BJ (cell line): ENCODE results near the gene NID2. TPM values are rescaled to one million over a fixed set of nuclear protein-coding genes. Genes with fewer than 3 reads are reported as not detected.

ENCODE experiments used
- CTCF ChIA-PET: fragments of 350-600 bp; formaldehyde crosslinking; extraction: SDS; loops from one replicate; lab custom pipeline; 2021; ENCODE audit warnings: antibody characterized with exemption, inconsistent platforms; lab: Yijun Ruan, JAX
- POLR2A ChIA-PET: fragments of 300-600 bp; sonication (Branson Sonifier 250); formaldehyde crosslinking; extraction: SDS; loops from one replicate; lab custom pipeline; 2021; ENCODE audit warnings: antibody characterized with exemption; lab: Charles Lee
- DNase-seq: peaks from one replicate; pipeline ENCODE4 v3.0.0-alpha.2; 2011; ENCODE audit warnings: low read depth
- H3K27me3 ChIP-seq: 2 replicates; pipeline ENCODE4 v1.6.0; 2011; ENCODE audit warnings: low read length; ENCODE audit not compliant: control insufficient read depth, insufficient read depth
- H3K36me3 ChIP-seq: 2 replicates; pipeline ENCODE4 v1.5.1; 2011; ENCODE audit warnings: low read length; ENCODE audit not compliant: control insufficient read depth, insufficient read depth
- H3K4me3 ChIP-seq: 2 replicates; pipeline ENCODE4 v1.5.1; 2011; ENCODE audit warnings: low read depth, mild to moderate bottlenecking, control low read depth, low read length
- CTCF ChIP-seq: IDR thresholded peaks from 2 replicates; pipeline ENCODE4 v1.5.1; 2011; ENCODE audit warnings: low read depth, mild to moderate bottlenecking, control low read depth, inconsistent platforms, low read length, moderate library complexity; ENCODE audit not compliant: insufficient read depth
- polyA plus RNA-seq: library from polyadenylated mRNA; depleted of rRNA; stranded (reverse); fragments of >200 nt; gene quantifications from 2 replicates; pipeline ENCODE4 v1.2.3, GENCODE V29; 2011

Gene NID2
- polyA plus RNA-seq, 1 experiment = 279 TPM

DNA sequence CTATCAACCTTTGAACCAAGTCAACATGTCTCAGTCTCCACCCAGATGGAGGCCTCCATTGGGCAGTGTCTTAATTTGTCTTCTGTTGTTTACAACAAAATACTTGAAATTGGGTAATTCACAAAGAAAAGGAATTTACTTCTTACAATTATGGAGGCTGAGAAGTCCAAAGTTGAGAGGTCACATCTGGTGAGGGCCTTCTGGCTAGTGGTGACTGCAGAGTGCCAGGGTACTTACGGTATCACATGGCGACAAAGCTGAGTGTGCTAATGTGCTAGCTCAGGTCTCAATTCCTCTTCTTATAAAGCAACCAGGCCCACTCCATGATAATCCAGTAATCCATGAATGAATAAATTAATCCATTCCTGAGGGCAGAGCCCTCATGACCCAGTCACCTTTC is 4.7 kb downstream of the NID2 start:
- ChIA-PET CTCF (interaction anchor here (0.9 kb wide), 1 partner anchor 44 kb away, joined by 3 read pairs; no protein-coding TSS in a partner anchor), POLR2A (no interaction called here)
- H3K4me3 ChIP-seq = no peak overlapping the region
- no peak for DNase-seq
- no peak for TF ChIP-seq CTCF
- H3K27me3 ChIP-seq = no peaks in the 10 kb centered on the region
- peaks cover 2% of the 10 kb centered on the region for H3K36me3 ChIP-seq

GRCh38 chr14:52063052-52063462 is 5.8 kb downstream of the NID2 start:
- DNase-seq = no peak
- Histone ChIP-seq H3K4me3 (no peak overlapping the region), H3K36me3 (peaks cover 2% of the 10 kb centered on the region), H3K27me3 (no peaks in the 10 kb centered on the region)
- CTCF ChIA-PET = interaction anchor here (0.6 to 1.0 kb wide), 3 partner anchors 68 to 255 kb away, joined by 3 read pairs; no protein-coding TSS in a partner anchor
- POLR2A ChIA-PET = no interaction called here
- no peak for TF ChIP-seq CTCF

DNA sequence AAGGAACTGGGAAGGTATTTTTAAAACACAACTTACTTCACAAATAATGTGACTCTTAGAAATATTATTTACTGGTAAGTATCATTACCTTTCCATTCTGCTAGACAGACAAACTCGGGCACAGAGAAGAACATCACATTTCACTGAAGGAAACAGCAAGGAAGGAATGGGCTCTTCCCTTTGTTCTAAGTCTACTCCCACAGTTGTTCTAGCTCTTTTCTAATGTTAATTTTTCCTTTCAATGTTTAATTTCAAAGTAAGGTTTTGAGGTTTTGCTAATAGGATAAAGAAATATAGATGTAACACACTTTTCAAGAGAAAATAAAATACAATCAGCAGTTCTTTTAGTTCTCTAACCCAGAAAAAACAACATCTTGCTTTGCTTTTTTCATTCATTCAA is 7.0 kb downstream of the NID2 start:
- TF ChIP-seq CTCF = no peak
- POLR2A ChIA-PET = no interaction called here
- DNase-seq = no peak
- H3K36me3 ChIP-seq = peaks cover 2% of the 10 kb centered on the region
- no peaks in the 10 kb centered on the region for H3K27me3 ChIP-seq
- CTCF ChIA-PET = interaction anchor here (0.7 to 1.3 kb wide), 2 partner anchors 10 to 15 kb away, joined by 3 to 4 read pairs; no protein-coding TSS in a partner anchor
- no peak overlapping the region for H3K4me3 ChIP-seq

DNA sequence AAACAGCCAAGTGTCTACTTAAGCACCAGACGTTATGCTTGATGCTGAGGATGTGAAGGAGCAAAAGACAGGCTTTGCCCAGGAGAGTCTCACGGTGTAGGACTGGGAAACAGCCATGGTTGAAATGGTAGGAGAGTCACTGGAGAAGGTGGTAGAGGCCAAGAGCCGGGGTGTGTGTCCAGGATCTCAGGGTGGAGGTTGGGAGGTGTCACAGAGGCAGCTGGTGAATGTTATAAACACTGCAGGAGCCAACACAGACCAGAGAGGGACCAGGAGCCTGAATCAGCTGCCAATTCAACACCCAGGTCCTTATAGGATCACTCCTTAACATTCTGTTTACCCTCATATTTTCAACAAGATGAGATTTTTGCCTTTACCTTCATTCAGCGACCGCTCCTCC is 7.5 kb downstream of the NID2 start:
- Histone ChIP-seq H3K36me3 (peaks cover 2% of the 10 kb centered on the region), H3K27me3 (no peaks in the 10 kb centered on the region), H3K4me3 (no peak overlapping the region)
- DNase-seq = no peak
- no peak for TF ChIP-seq CTCF
- CTCF ChIA-PET = interaction anchor here (0.7 to 1.3 kb wide), 2 partner anchors 11 to 14 kb away, joined by 3 to 4 read pairs; no protein-coding TSS in a partner anchor
- POLR2A ChIA-PET = no interaction called here

DNA sequence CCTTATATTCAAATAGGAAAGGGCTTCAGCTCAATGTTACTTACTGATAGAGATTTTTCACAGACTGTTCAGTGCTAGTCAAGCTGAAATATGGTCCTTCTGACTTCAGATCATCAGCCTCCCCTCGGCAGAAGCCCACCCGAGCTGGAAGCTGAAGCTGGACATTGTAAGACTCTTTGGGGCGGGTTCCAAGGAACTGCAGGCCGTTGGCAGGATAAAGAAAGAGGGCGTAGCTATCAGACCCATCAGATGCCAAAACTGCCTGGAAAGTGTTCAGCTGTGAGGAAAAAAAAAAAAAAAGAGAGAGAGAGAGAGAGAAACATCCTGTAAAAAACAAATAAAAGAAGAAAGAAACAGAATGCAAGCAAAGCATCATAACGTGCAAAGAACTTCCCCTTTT is 8.8 kb downstream of the NID2 start:
- POLR2A ChIA-PET = no interaction called here
- no peak for TF ChIP-seq CTCF
- CTCF ChIA-PET = interaction anchor here (1.2 kb wide), 1 partner anchor 8 kb away, joined by 3 read pairs; the partner anchor contains the start of gene NID2
- DNase-seq = no peak
- Histone ChIP-seq H3K36me3 (peaks cover 2% of the 10 kb centered on the region), H3K4me3 (no peak overlapping the region), H3K27me3 (no peaks in the 10 kb centered on the region)
